ENCODE results near the gene PTPRZ1.

PTPRZ1 gene

DNA sequence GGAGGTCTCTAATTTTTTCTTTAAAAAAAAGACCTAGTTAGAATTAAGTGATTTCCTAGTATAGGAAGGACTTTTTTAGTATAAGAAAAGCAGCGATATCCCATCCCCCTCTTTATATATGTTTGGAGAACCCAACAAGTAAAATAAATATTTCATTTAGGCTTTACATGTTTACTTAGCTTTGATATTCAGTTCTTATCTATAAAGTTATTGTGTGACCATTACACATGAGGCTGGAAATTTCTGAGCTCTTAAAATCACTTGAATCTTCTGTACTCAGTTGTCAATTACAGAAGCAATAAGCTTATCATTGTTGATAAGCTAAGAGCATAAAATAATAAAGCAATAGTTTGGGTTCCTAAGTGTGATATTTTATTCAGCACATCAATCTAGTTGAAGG lies 181.4 kb downstream of the PTPRZ1 start:
- DNase-seq (ENCODE audit: insufficient read length, low spot score) (no peak), FAIRE-seq (no peak)
- TF ChIP-seq POLR2AphosphoS5 (IDR thresholded peaks at IDR 0.05; ENCODE audit: low read depth, low read length) (no peak), TAF1 (IDR thresholded peaks at IDR 0.05; ENCODE audit: low read depth, low read length) (no peak), POU2F2 (IDR thresholded peaks at IDR 0.05; ENCODE audit: low read depth, low read length) (no peak), PAX5 (IDR thresholded peaks at IDR 0.05; ENCODE audit: insufficient read depth, low read length, severe bottlenecking) (no peak), SPI1 (IDR thresholded peaks at IDR 0.05; ENCODE audit: low read depth, low read length) (no peak), POLR2A (IDR thresholded peaks at IDR 0.05; ENCODE audit: low read depth, low read length) (no peak)

DNA sequence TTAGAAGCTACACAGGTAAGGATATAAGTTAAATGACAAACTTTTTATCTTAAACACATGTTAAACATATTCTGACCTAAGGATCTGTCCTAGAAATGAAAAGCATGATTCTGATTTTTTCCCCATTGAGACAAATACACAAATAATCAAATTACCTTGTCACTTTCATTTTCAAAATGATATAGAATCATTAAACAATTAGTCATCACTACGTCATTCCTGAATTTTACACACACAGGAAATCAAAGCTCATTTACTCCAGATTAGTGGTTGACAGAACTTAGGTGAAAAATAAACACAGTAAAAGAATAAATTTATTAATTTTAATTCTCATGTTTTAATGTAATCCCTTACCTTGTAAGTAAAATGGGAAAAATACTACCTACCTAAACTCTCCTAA lies 182.1 kb downstream of the PTPRZ1 start:
- TF ChIP-seq POU2F2 (IDR thresholded peaks at IDR 0.05; ENCODE audit: low read depth, low read length) (no peak), POLR2AphosphoS5 (IDR thresholded peaks at IDR 0.05; ENCODE audit: low read depth, low read length) (no peak), PAX5 (IDR thresholded peaks at IDR 0.05; ENCODE audit: insufficient read depth, low read length, severe bottlenecking) (no peak)
- DNase-seq (ENCODE audit: insufficient read length, low spot score) (no peak), FAIRE-seq (no peak)

DNA sequence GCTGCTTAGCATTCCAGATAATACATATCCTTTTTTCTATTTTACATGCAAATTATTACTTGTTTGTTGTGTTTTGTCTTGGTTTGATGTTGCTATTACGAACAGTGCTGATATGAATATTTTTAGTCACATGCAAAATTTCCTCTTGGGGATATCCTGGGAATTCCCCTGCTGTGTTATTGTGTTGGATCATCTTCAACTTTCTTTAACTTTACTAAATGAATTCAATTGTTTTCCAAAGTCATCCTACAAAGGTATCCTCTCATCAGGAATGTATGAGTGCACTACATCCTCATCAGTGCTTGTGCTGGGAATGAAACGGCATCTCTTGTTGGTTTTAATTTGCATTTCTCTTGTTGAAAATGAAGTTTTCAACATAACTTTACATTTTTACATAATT lies 184.0 kb downstream of the PTPRZ1 start:
- no peak for TF ChIP-seq POU2F2 (IDR thresholded peaks at IDR 0.05; ENCODE audit: low read depth, low read length)
- no peak for TF ChIP-seq PAX5 (IDR thresholded peaks at IDR 0.05; ENCODE audit: insufficient read depth, low read length, severe bottlenecking)
- TF ChIP-seq TAF1 (IDR thresholded peaks at IDR 0.05; ENCODE audit: low read depth, low read length) = no peak
- TF ChIP-seq POLR2AphosphoS5 (IDR thresholded peaks at IDR 0.05; ENCODE audit: low read depth, low read length) = no peak
- no peak for TF ChIP-seq POLR2A (IDR thresholded peaks at IDR 0.05; ENCODE audit: low read depth, low read length)
- TF ChIP-seq SPI1 (IDR thresholded peaks at IDR 0.05; ENCODE audit: low read depth, low read length) = no peak
- no peak for DNase-seq (ENCODE audit: insufficient read length, low spot score)
- FAIRE-seq = no peak

GRCh38 chr7:122059542-122059941 lies 186.6 kb downstream of the PTPRZ1 start:
- FAIRE-seq = no peak
- no peak for DNase-seq (ENCODE audit: insufficient read length, low spot score)

GRCh38 chr7:122063146-122063545 lies 190.2 kb downstream of the PTPRZ1 start:
- FAIRE-seq = no peak
- no peak for TF ChIP-seq POU2F2 (IDR thresholded peaks at IDR 0.05; ENCODE audit: low read depth, low read length)
- no peak for TF ChIP-seq POLR2A (IDR thresholded peaks at IDR 0.05; ENCODE audit: low read depth, low read length)
- no peak for TF ChIP-seq TAF1 (IDR thresholded peaks at IDR 0.05; ENCODE audit: low read depth, low read length)
- TF ChIP-seq SPI1 (IDR thresholded peaks at IDR 0.05; ENCODE audit: low read depth, low read length) = no peak
- TF ChIP-seq POLR2AphosphoS5 (IDR thresholded peaks at IDR 0.05; ENCODE audit: low read depth, low read length) = no peak
- DNase-seq (ENCODE audit: insufficient read length, low spot score) = no peak

More at GRCh38 chr7:122059542-122059941, 186.6 kb downstream of the PTPRZ1 start:
- TF ChIP-seq SPI1 (IDR thresholded peaks at IDR 0.05; ENCODE audit: low read depth, low read length) (no peak), POLR2AphosphoS5 (IDR thresholded peaks at IDR 0.05; ENCODE audit: low read depth, low read length) (no peak), TAF1 (IDR thresholded peaks at IDR 0.05; ENCODE audit: low read depth, low read length) (no peak), POU2F2 (IDR thresholded peaks at IDR 0.05; ENCODE audit: low read depth, low read length) (no peak), POLR2A (IDR thresholded peaks at IDR 0.05; ENCODE audit: low read depth, low read length) (no peak), PAX5 (IDR thresholded peaks at IDR 0.05; ENCODE audit: insufficient read depth, low read length, severe bottlenecking) (no peak)

DNA sequence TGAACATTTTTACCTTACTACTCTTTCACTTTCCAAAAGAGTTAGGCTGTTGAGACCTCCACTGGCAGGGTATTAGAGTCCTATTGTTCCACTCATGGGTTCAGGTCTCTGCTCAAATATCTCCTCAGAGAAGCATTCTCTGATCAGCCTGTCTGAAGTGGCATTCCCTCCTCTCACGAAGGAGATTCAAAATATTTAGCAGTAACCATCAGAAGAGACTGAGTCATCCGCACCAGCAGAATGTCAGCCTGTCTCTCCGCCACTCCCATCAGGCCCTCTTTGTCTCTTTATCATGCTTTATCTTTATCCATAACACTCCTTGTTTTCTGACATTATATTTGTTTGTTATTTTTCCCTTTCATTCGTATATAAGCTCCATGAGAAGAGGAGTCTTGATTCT lies 192.0 kb downstream of the PTPRZ1 start:
- no peak for FAIRE-seq
- DNase-seq (ENCODE audit: insufficient read length, low spot score) = no peak
- no peak for TF ChIP-seq PAX5 (IDR thresholded peaks at IDR 0.05; ENCODE audit: insufficient read depth, low read length, severe bottlenecking)
- no peak for TF ChIP-seq POU2F2 (IDR thresholded peaks at IDR 0.05; ENCODE audit: low read depth, low read length)
- no peak for TF ChIP-seq POLR2AphosphoS5 (IDR thresholded peaks at IDR 0.05; ENCODE audit: low read depth, low read length)
- TF ChIP-seq POLR2A (IDR thresholded peaks at IDR 0.05; ENCODE audit: low read depth, low read length) = no peak
- TF ChIP-seq TAF1 (IDR thresholded peaks at IDR 0.05; ENCODE audit: low read depth, low read length) = no peak
- no peak for TF ChIP-seq SPI1 (IDR thresholded peaks at IDR 0.05; ENCODE audit: low read depth, low read length)

GRCh38 chr7:122067077-122067476 lies 194.1 kb downstream of the PTPRZ1 start:
- DNase-seq (ENCODE audit: insufficient read length, low spot score) (no peak), FAIRE-seq (no peak)
- TF ChIP-seq POLR2AphosphoS5 (IDR thresholded peaks at IDR 0.05; ENCODE audit: low read depth, low read length) (no peak), PAX5 (IDR thresholded peaks at IDR 0.05; ENCODE audit: insufficient read depth, low read length, severe bottlenecking) (no peak), POLR2A (IDR thresholded peaks at IDR 0.05; ENCODE audit: low read depth, low read length) (no peak), TAF1 (IDR thresholded peaks at IDR 0.05; ENCODE audit: low read depth, low read length) (no peak), SPI1 (IDR thresholded peaks at IDR 0.05; ENCODE audit: low read depth, low read length) (no peak), POU2F2 (IDR thresholded peaks at IDR 0.05; ENCODE audit: low read depth, low read length) (no peak)

GRCh38 chr7:122068046-122068445 lies 195.1 kb downstream of the PTPRZ1 start:
- FAIRE-seq (no peak), DNase-seq (ENCODE audit: insufficient read length, low spot score) (no peak)
- TF ChIP-seq POLR2A (IDR thresholded peaks at IDR 0.05; ENCODE audit: low read depth, low read length) = no peak

- DNase-seq (ENCODE audit: insufficient read length, low spot score) (no peak), FAIRE-seq (no peak)
- TF ChIP-seq SPI1 (IDR thresholded peaks at IDR 0.05; ENCODE audit: low read depth, low read length) (no peak), POLR2AphosphoS5 (IDR thresholded peaks at IDR 0.05; ENCODE audit: low read depth, low read length) (no peak), POU2F2 (IDR thresholded peaks at IDR 0.05; ENCODE audit: low read depth, low read length) (no peak), TAF1 (IDR thresholded peaks at IDR 0.05; ENCODE audit: low read depth, low read length) (no peak)
Measured at GRCh38 chr7:122068999-122069398, 196.0 kb downstream of the PTPRZ1 start.

- FAIRE-seq = no peak
- DNase-seq (ENCODE audit: insufficient read length, low spot score) = no peak
- TF ChIP-seq POLR2AphosphoS5 (IDR thresholded peaks at IDR 0.05; ENCODE audit: low read depth, low read length) (no peak), SPI1 (IDR thresholded peaks at IDR 0.05; ENCODE audit: low read depth, low read length) (no peak), TAF1 (IDR thresholded peaks at IDR 0.05; ENCODE audit: low read depth, low read length) (no peak), POLR2A (IDR thresholded peaks at IDR 0.05; ENCODE audit: low read depth, low read length) (no peak), PAX5 (IDR thresholded peaks at IDR 0.05; ENCODE audit: insufficient read depth, low read length, severe bottlenecking) (no peak), POU2F2 (IDR thresholded peaks at IDR 0.05; ENCODE audit: low read depth, low read length) (no peak)
Measured at GRCh38 chr7:122070062-122070461, 197.1 kb downstream of the PTPRZ1 start.

All from GM12891 (cell line).